OCI-LY7 (cell line): ENCODE measurements around the gene C14orf39. TPM values are rescaled to one million over a fixed set of nuclear protein-coding genes. Genes with fewer than 3 reads are reported as not detected.

ENCODE experiments used
- Bru-seq: library from RNA; stranded (reverse); fragments of 400-500 nt; gene quantifications from one replicate; lab custom pipeline; 2021; lab: Mats Ljungman, UMichigan
- BruChase-seq, 2 experiments: library from RNA; stranded (reverse); fragments of 400-500 nt; gene quantifications; one replicate each; lab custom pipeline; 2021; lab: Mats Ljungman, UMichigan
- BruUV-seq: library from RNA; stranded (reverse); fragments of 400-500 nt; replicated peaks from 2 replicates; lab custom pipeline; 2021; lab: Mats Ljungman, UMichigan
- CTCF ChIA-PET: fragments of 300-600 bp; sonication (Branson Sonifier 250); formaldehyde crosslinking; loops from one replicate; lab custom pipeline; 2022; ENCODE audit warnings: antibody characterized with exemption; ENCODE audit not compliant: unreplicated experiment; lab: Charles Lee
- POLR2A ChIA-PET: fragments of 300-600 bp; sonication (Branson Sonifier 250); formaldehyde crosslinking; loops from one replicate; lab custom pipeline; 2022; ENCODE audit warnings: antibody characterized with exemption; lab: Charles Lee
- DNase-seq: peaks from one replicate; pipeline ENCODE4 v3.0.0-alpha.2; 2015; ENCODE audit warnings: low spot score
- H2AFZ ChIP-seq: fragments of 200-600 bp; sonication (generic), shearing (Covaris generic); 2 replicates; pipeline ENCODE4 v1.6.1; 2014; ENCODE audit warnings: mild to moderate bottlenecking, antibody characterized with exemption, low read length, moderate library complexity
- H3K27ac ChIP-seq: fragments of 200-600 bp; sonication (generic); 2 replicates; pipeline ENCODE4 v1.5.1; 2014; ENCODE audit warnings: mixed run types, low read depth, mild to moderate bottlenecking, moderate library complexity, low read length, inconsistent platforms; ENCODE audit not compliant: poor library complexity, severe bottlenecking
- H3K36me3 ChIP-seq: fragments of 200-600 bp; sonication (generic); 2 replicates; pipeline ENCODE4 v1.6.1; 2014; ENCODE audit warnings: mild to moderate bottlenecking, antibody characterized with exemption, low read length, moderate library complexity, mixed read lengths; ENCODE audit not compliant: insufficient read depth
- H3K4me1 ChIP-seq: fragments of 200-600 bp; sonication (generic); 2 replicates; pipeline ENCODE4 v1.5.1; 2014; ENCODE audit warnings: mild to moderate bottlenecking, low read length; ENCODE audit not compliant: insufficient read depth, poor library complexity, severe bottlenecking
- H3K4me2 ChIP-seq: fragments of 200-600 bp; sonication (generic); 2 replicates; pipeline ENCODE4 v1.6.1; 2014; ENCODE audit warnings: mild to moderate bottlenecking, low read length
- H3K4me3 ChIP-seq: fragments of 200-600 bp; sonication (generic); 2 replicates; pipeline ENCODE4 v1.5.1; 2014; ENCODE audit warnings: mild to moderate bottlenecking, low read depth, low read length; ENCODE audit not compliant: poor library complexity, severe bottlenecking
- H3K79me2 ChIP-seq: fragments of 200-600 bp; sonication (generic); 2 replicates; pipeline ENCODE4 v1.6.1; 2016; ENCODE audit warnings: low read depth, mild to moderate bottlenecking, low read length, moderate library complexity, mixed read lengths; ENCODE audit not compliant: insufficient read depth
- H3K9me2 ChIP-seq: fragments of 200-600 bp; sonication (generic); 2 replicates; pipeline ENCODE4 v1.6.1; 2016; ENCODE audit warnings: mild to moderate bottlenecking, low read length, mixed read lengths; ENCODE audit not compliant: insufficient read depth
- H3K9me3 ChIP-seq: fragments of 200-600 bp; sonication (generic); 2 replicates; pipeline ENCODE4 v1.6.1; 2014; ENCODE audit warnings: mild to moderate bottlenecking, mixed run types, low read length, mixed read lengths
- H4K20me1 ChIP-seq: fragments of 200-600 bp; sonication (generic); 2 replicates; pipeline ENCODE4 v1.6.1; 2014; ENCODE audit warnings: mild to moderate bottlenecking, antibody characterized with exemption, low read length, moderate library complexity, mixed read lengths; ENCODE audit not compliant: insufficient read depth
- CTCF ChIP-seq: fragments of 200-600 bp; sonication (generic); conservative IDR thresholded peaks from 2 replicates; pipeline ENCODE4 v1.5.1; 2014; ENCODE audit warnings: mild to moderate bottlenecking, antibody characterized with exemption, low read length, moderate library complexity, mixed read lengths
- EZH2phosphoT487 ChIP-seq: fragments of 200-600 bp; sonication (generic); IDR thresholded peaks from 2 replicates; pipeline ENCODE4 v1.6.1; 2018; ENCODE audit warnings: low read depth, borderline replicate concordance, mild to moderate bottlenecking, mixed run types, antibody characterized with exemption, low read length, moderate library complexity, mixed read lengths
- intact Hi-C: fragments of 100-400 bp; cut with micrococcal nuclease; formaldehyde crosslinking; loops from one replicate; pipeline ENCODE4 v1.10.0; 2022; ENCODE audit not compliant: unreplicated experiment
- long read RNA-seq: library from polyadenylated mRNA; stranded (forward); transcript quantifications from one replicate; pipeline ENCODE4 v2.0.0, GENCODE V29; 2022
- total RNA-seq, 2 experiments: library from RNA; depleted of rRNA in 1 of 2; stranded (reverse); fragments of >200 nt in 1 of 2; shearing (Covaris generic) in 1 of 2; gene quantifications; 2 replicates each; pipeline ENCODE4 v1.2.3, GENCODE V29; 2014 to 2022

The C14orf39 gene
- not detected in 2 replicates for total RNA-seq (2014; rRNA removed; shearing (Covaris generic))
- total RNA-seq (2022), result not detected in 2 replicates
- percentile 3 among the genes with signal in this experiment for Bru-seq, nascent RNA
- percentile 6 among the genes with signal in this experiment for BruChase-seq, experiment 1, labeled RNA remaining after a 6-hour chase
- percentile 7 among the genes with signal in this experiment for BruChase-seq, experiment 2, labeled RNA remaining after a 2-hour chase
- long read RNA-seq, result 0 reads

GRCh38 chr14:60485598-60486251 is at the start of gene C14orf39:
TSS of gene C14orf39 (minus strand) at chr14:60486063. CDS start at chr14:60485078, 985 bp downstream.
- H3K9me3 ChIP-seq, result no peaks in the 10 kb centered on the region
- TF ChIP-seq CTCF (no peak), EZH2phosphoT487 (no peak)
- ChIA-PET POLR2A (no interaction called here), CTCF (no interaction called here)
- H3K9me2 ChIP-seq, result no peaks in the 10 kb centered on the region
- no peaks in the 10 kb centered on the region for H3K4me1 ChIP-seq
- H3K79me2 ChIP-seq, result no peaks in the 10 kb centered on the region
- no peak within 1 kb of the TSS for H3K27ac ChIP-seq
- intact Hi-C loops, result no loop called here
- no peaks in the 10 kb centered on the region for H3K36me3 ChIP-seq
- DNase-seq, result no peak
- H3K4me2 ChIP-seq, result no peak within 1 kb of the TSS
- no peak within 1 kb of the TSS for H3K4me3 ChIP-seq
- no TSS peak for BruUV-seq
- H4K20me1 ChIP-seq, result no peaks in the 10 kb centered on the region
- no peak within 1 kb of the TSS for H2AFZ ChIP-seq

DNA sequence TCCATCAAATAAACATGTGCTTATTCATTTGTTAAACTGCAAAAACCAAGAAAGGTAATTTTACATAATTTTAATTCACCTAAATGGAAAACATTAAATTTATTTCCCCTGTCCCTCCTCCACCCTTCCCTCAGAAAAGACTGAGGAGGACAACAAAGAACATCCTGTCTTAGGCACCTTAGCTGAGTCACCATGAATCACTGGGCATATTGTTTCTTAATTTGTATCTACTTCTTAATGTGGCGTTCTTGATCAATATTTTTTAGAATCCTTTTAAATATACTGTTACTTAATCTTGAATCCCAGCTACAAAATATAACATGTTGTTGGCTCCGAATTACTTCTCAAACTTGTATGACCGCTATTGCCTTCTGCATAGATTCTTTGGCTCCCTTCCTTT is 46.6 kb upstream of the C14orf39 start:
- H3K4me1 ChIP-seq, result no peaks in the 10 kb centered on the region

More for the DNA sequence above, 46.6 kb upstream of the C14orf39 start:
- CTCF ChIA-PET, result no interaction called here
- H3K79me2 ChIP-seq, result no peaks in the 10 kb centered on the region
- no peaks in the 10 kb centered on the region for H4K20me1 ChIP-seq
- H3K4me2 ChIP-seq, result no peak overlapping the region
- POLR2A ChIA-PET, result no interaction called here
- no peak overlapping the region for H2AFZ ChIP-seq
- H3K36me3 ChIP-seq, result no peaks in the 10 kb centered on the region
- no TSS peak for BruUV-seq
- no peak for DNase-seq
- no peak for TF ChIP-seq CTCF
- no peak for TF ChIP-seq EZH2phosphoT487
- H3K9me2 ChIP-seq, result no peaks in the 10 kb centered on the region
- H3K27ac ChIP-seq, result no peak overlapping the region
- no peak overlapping the region for H3K4me3 ChIP-seq
- intact Hi-C loops, result no loop called here
- no peaks in the 10 kb centered on the region for H3K9me3 ChIP-seq
